OCI-LY1 (cell line): Measurements from ENCODE around the gene RNF13.
A peak's percentile ranks its signal among the peaks of the same experiment; 100 is the strongest.

Experiments used
- H2AFZ ChIP-seq: fragments of 200-600 bp; sonication (generic), shearing (Covaris generic); 2 replicates; pipeline ENCODE4 v1.6.0; 2014; ENCODE audit warnings: antibody characterized with exemption, mild to moderate bottlenecking, low read length
- H3F3A ChIP-seq: fragments of 200-600 bp; sonication (generic), shearing (Covaris generic); 2 replicates; pipeline ENCODE4 v1.6.0; 2014; ENCODE audit warnings: mild to moderate bottlenecking, antibody characterized with exemption, low read length, moderate library complexity; ENCODE audit not compliant: insufficient read depth
- H3K27ac ChIP-seq: fragments of 200-600 bp; sonication (generic); 2 replicates; pipeline ENCODE4 v1.5.1; 2014; ENCODE audit warnings: low read length, mixed run types, mild to moderate bottlenecking, low read depth; ENCODE audit not compliant: poor library complexity, severe bottlenecking
- H3K27me3 ChIP-seq: fragments of 200-600 bp; sonication (generic); 2 replicates; pipeline ENCODE4 v1.6.0; 2014; ENCODE audit warnings: antibody characterized with exemption, mild to moderate bottlenecking, low read length, moderate library complexity; ENCODE audit not compliant: insufficient read depth
- H3K36me3 ChIP-seq: fragments of 200-600 bp; sonication (generic); 2 replicates; pipeline ENCODE4 v1.6.1; 2014; ENCODE audit warnings: mild to moderate bottlenecking, antibody characterized with exemption, low read length, moderate library complexity, mixed read lengths; ENCODE audit not compliant: insufficient read depth
- H3K4me1 ChIP-seq: fragments of 200-600 bp; sonication (generic); 2 replicates; pipeline ENCODE4 v1.5.1; 2014; ENCODE audit warnings: mild to moderate bottlenecking, low read length, moderate library complexity; ENCODE audit not compliant: insufficient read depth, severe bottlenecking
- H3K4me2 ChIP-seq: fragments of 200-600 bp; sonication (generic), shearing (Covaris generic); 2 replicates; pipeline ENCODE4 v1.6.1; 2014; ENCODE audit warnings: low read length
- H3K4me3 ChIP-seq: fragments of 200-600 bp; sonication (generic); 2 replicates; pipeline ENCODE4 v1.5.1; 2014; ENCODE audit warnings: low read length, low read depth, mild to moderate bottlenecking, mixed read lengths; ENCODE audit not compliant: poor library complexity, severe bottlenecking
- H3K79me2 ChIP-seq: fragments of 200-600 bp; shearing (Covaris generic); 2 replicates; pipeline ENCODE4 v1.6.1; 2016; ENCODE audit warnings: mixed run types, low read length, mixed read lengths; ENCODE audit not compliant: insufficient read depth
- H3K9ac ChIP-seq: fragments of 200-600 bp; sonication (generic), shearing (Covaris generic); 2 replicates; pipeline ENCODE4 v1.6.1; 2014; ENCODE audit warnings: mild to moderate bottlenecking, low read length, mixed read lengths
- H3K9me2 ChIP-seq: fragments of 200-600 bp; sonication (generic), shearing (Covaris generic); 2 replicates; pipeline ENCODE4 v1.6.1; 2014; ENCODE audit warnings: low read depth, mild to moderate bottlenecking, low read length, mixed read lengths
- H3K9me3 ChIP-seq: fragments of 200-600 bp; shearing (Covaris generic); 2 replicates; pipeline ENCODE4 v1.6.1; 2014; ENCODE audit warnings: low read length, mixed read lengths
- H4K20me1 ChIP-seq: fragments of 200-600 bp; sonication (generic), shearing (Covaris generic); 2 replicates; pipeline ENCODE4 v1.6.0; 2016; ENCODE audit warnings: mild to moderate bottlenecking, low read length; ENCODE audit not compliant: insufficient read depth
- CTCF ChIP-seq: fragments of 200-600 bp; sonication (generic), shearing (Covaris generic); IDR thresholded peaks from 2 replicates; pipeline ENCODE4 v1.5.1; 2017; ENCODE audit warnings: mild to moderate bottlenecking, antibody characterized with exemption, low read length, moderate library complexity, mixed read lengths
- EZH2 ChIP-seq: fragments of 200-600 bp; sonication (generic), shearing (Covaris generic); IDR thresholded peaks from 2 replicates; pipeline ENCODE4 v1.8.0; 2017; ENCODE audit warnings: borderline replicate concordance, mixed run types, mild to moderate bottlenecking, antibody characterized with exemption, low read length, moderate library complexity, mixed read lengths

Gene RNF13

GRCh38 chr3:149776170-149776569 lies 36.8 kb upstream of the RNF13 start:
- H3K9me3 ChIP-seq: no peaks in the 10 kb centered on the region

GRCh38 chr3:149777414-149778214 lies 35.4 kb upstream of the RNF13 start:
- Histone ChIP-seq H3K4me2 (no peak overlapping the region), H3K27me3 (no peaks in the 10 kb centered on the region), H3F3A (no peaks in the 10 kb centered on the region), H3K9me3 (no peaks in the 10 kb centered on the region), H3K4me1 (peaks cover 14% of the 10 kb centered on the region), H3K79me2 (no peaks in the 10 kb centered on the region), H2AFZ (no peak overlapping the region), H3K27ac (no peak overlapping the region), H3K9ac (no peak overlapping the region), H3K9me2 (no peaks in the 10 kb centered on the region), H3K4me3 (no peak overlapping the region), H3K36me3 (no peaks in the 10 kb centered on the region), H4K20me1 (no peaks in the 10 kb centered on the region)
- TF ChIP-seq CTCF (no peak), EZH2 (no peak)

More at GRCh38 chr3:149776170-149776569, 36.8 kb upstream of the RNF13 start:
- Histone ChIP-seq H3F3A (no peaks in the 10 kb centered on the region), H3K27ac (no peak overlapping the region), H3K79me2 (no peaks in the 10 kb centered on the region), H3K4me1 (peaks cover 7% of the 10 kb centered on the region), H3K27me3 (no peaks in the 10 kb centered on the region), H3K4me3 (no peak overlapping the region), H3K36me3 (no peaks in the 10 kb centered on the region), H3K9ac (no peak overlapping the region), H3K9me2 (no peaks in the 10 kb centered on the region), H3K4me2 (no peak overlapping the region), H4K20me1 (no peaks in the 10 kb centered on the region), H2AFZ (no peak overlapping the region)
- no peak for TF ChIP-seq EZH2
- TF ChIP-seq CTCF: no peak

GRCh38 chr3:149781211-149781610 lies 31.8 kb upstream of the RNF13 start:
- H3K4me2 ChIP-seq: peak overlapping the region; percentile 37
- peak overlapping the region; percentile 62 for H3K27ac ChIP-seq
- H3K9me2 ChIP-seq: no peaks in the 10 kb centered on the region
- H4K20me1 ChIP-seq: no peaks in the 10 kb centered on the region
- H2AFZ ChIP-seq: peak overlapping the region; percentile 53
- no peaks in the 10 kb centered on the region for H3K9me3 ChIP-seq
- no peaks in the 10 kb centered on the region for H3K36me3 ChIP-seq
- no peaks in the 10 kb centered on the region for H3K79me2 ChIP-seq
- peaks cover 30% of the 10 kb centered on the region for H3K4me1 ChIP-seq
- no peak overlapping the region; the same call in 1 of the 2 replicates for H3K9ac ChIP-seq
- peak overlapping the region; percentile 3 for H3K4me3 ChIP-seq
- no peak for TF ChIP-seq EZH2
- no peak for TF ChIP-seq CTCF
- no peaks in the 10 kb centered on the region for H3F3A ChIP-seq
- H3K27me3 ChIP-seq: no peaks in the 10 kb centered on the region
